Retinal pigment epithelial cell (primary cell): ENCODE measurements around the gene TICAM1.

Experiments
- DNase-seq: peaks from one replicate; pipeline ENCODE4 v3.0.0-alpha.2; 2010; ENCODE audit warnings: low read depth
- H3K4me3 ChIP-seq: 2 replicates; pipeline ENCODE4 v1.5.1; 2011; ENCODE audit warnings: mild to moderate bottlenecking, low read length, control low read depth, moderate library complexity
- TF ChIP-seq, protein P1 (sequence below): conservative IDR thresholded peaks from 2 replicates; pipeline ENCODE4 v1.5.1; 2011; ENCODE audit warnings: low read depth, low read length, control low read depth, inconsistent platforms

TICAM1 gene

DNA sequence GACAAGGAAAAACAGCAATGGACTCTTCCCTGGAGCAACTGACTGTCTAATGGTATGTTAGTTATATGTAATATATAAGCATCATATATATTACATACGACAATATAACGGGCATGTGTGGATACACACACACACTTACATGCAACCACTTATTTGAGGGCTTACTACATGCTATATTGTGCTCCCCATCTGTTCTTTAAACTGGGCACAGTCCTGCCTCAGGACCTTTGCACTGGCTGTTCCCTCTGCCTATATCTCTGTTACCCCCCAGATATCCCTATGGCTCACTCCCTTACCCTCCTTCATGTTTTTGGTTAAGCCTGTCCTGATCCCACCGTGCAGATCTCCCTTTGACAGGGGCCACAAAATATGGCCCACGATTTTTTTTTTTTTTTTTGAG is 10.2 kb downstream of the TICAM1 start:
- H3K4me3 ChIP-seq: no peak overlapping the region
- TF ChIP-seq, protein P1, sequence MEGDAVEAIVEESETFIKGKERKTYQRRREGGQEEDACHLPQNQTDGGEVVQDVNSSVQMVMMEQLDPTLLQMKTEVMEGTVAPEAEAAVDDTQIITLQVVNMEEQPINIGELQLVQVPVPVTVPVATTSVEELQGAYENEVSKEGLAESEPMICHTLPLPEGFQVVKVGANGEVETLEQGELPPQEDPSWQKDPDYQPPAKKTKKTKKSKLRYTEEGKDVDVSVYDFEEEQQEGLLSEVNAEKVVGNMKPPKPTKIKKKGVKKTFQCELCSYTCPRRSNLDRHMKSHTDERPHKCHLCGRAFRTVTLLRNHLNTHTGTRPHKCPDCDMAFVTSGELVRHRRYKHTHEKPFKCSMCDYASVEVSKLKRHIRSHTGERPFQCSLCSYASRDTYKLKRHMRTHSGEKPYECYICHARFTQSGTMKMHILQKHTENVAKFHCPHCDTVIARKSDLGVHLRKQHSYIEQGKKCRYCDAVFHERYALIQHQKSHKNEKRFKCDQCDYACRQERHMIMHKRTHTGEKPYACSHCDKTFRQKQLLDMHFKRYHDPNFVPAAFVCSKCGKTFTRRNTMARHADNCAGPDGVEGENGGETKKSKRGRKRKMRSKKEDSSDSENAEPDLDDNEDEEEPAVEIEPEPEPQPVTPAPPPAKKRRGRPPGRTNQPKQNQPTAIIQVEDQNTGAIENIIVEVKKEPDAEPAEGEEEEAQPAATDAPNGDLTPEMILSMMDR: no peak
- DNase-seq: no peak

DNA sequence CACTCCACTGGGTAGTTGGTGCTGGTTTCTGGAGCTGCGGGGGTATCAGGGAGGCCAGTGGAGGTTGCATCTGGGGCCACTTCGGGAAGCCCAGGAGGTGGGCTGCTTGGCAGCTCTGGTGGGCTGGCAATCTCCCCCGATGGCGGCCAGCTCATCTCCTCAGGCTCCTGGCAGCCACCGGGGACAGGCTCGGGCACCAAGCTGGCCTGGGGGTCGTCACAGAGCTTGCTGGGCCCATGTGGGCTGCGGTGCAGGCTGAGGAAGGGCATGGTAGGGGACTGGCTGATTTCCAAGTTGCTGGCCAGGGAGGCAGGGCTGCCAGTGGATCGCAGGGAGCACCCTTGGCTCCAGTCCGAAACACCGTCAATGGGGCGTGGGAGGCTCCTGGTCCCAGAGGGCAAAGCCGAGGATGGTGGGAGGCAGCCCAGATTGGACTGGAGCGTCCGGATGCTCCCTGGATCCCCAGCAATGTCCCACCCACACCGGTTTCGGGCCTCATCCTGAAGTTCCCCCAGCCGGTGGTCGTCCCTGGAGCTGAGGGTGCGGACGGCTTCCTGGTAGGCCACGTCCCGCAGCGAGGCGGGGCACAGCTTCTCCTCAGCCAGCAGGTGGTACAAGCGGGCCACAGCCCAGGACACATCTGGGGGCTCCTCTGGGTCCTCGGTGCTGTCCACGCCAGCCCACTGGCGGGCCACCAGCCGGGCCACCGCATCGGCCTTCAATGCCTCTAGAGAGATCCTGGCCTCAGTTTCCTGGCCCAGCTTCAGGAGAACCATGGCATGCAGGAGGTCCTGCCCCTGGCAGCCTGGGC is 13.8 kb downstream of the TICAM1 start:
- no peak for DNase-seq
- H3K4me3 ChIP-seq: no peak overlapping the region
- TF ChIP-seq, protein P1: no peak

DNA sequence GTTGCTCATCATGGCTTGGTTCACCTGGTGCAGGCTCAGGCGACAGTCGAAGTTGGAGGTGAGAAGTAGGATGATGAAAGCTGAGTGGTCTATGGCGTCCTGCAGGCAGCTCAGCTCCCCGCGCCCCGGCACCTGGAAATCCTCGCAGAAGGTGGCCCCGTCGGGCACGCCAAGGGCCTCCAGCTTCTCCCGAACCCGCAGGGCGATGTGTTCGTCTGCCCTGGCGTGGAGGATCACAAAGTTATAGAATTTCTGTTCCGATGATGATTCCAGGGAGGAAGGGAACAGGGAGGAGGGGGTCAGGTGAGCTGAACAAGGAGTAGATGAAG is 14.6 kb downstream of the TICAM1 start:
- DNase-seq: no peak
- TF ChIP-seq, protein P1: no peak
- no peak overlapping the region for H3K4me3 ChIP-seq

DNA sequence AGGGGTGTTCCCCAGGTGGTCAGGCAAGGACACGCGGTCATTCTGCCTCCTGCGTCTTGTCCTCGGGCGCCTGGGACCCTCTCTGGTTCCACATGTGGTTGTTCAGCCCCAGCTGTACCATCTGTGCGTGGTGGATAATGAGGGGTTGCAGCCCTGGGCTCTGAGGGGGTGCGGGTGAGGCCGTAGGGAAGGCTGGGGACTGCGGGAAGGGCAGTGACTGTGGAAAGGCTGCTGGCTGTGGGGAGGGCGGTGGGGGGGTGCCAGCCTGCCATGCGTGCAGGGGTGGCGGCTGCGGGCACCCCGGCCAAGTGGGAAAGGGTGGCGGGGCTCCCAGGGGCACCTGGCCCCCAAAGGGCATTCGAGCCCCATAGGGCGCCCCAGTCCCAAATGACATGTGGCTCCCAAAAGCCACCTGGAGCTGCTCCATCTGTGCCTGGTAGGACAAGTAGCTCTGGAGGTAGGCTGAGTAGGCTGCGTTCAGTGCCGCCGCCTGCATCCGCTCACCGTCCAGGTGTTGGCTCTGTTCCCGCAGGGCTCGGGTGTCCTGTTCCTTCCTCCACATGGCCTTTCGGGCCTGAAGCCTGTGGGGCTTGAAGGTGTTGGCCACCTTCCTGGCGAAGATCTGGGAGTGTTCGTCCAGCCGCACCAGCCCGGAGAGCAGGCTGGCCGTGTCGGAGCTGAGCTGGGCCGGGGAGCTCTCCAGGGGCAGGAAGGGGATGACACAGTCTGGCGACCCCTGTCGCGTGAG is 15.1 kb downstream of the TICAM1 start:
- H3K4me3 ChIP-seq: no peak overlapping the region
- no peak for DNase-seq
- TF ChIP-seq, protein P1: no peak

DNA sequence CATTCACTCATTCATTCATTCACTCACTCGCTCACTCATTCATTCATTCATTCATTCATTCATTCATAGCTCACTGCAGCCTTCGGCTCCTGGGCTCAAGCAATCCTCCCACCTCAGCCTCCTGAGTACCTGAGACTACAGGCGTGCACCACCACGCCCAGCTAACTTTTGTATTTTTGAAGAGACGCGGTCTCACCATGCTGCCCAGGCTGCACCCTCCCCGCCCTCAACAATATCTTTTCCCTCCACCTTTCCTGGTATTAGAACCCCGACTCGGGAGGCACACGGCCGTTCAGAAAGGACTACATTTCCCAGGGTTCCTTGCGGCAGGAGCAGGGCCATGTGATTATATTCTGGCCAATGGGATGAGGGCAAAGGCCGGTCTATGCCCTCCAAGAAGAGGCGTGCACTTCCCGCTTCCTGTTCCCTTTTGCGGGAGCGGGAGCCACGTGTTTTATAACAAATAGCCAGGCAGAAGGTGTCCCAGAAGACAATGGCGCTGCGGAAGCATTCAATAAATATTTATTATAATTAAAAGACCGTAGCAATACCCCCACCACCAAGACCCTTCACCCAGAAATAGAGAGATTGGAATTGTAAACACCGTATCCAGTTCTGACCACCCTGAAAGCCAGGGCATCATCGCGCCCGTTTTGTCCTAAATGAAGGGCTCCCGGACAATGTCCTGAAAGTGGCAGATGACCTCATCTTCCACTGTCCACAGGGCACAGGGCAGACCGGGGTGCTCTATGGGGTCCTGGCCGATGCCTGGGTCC is 15.9 kb downstream of the TICAM1 start:
- DNase-seq: peak; percentile 76
- peak overlapping the region; percentile 33 for H3K4me3 ChIP-seq
- TF ChIP-seq, protein P1: no peak

DNA sequence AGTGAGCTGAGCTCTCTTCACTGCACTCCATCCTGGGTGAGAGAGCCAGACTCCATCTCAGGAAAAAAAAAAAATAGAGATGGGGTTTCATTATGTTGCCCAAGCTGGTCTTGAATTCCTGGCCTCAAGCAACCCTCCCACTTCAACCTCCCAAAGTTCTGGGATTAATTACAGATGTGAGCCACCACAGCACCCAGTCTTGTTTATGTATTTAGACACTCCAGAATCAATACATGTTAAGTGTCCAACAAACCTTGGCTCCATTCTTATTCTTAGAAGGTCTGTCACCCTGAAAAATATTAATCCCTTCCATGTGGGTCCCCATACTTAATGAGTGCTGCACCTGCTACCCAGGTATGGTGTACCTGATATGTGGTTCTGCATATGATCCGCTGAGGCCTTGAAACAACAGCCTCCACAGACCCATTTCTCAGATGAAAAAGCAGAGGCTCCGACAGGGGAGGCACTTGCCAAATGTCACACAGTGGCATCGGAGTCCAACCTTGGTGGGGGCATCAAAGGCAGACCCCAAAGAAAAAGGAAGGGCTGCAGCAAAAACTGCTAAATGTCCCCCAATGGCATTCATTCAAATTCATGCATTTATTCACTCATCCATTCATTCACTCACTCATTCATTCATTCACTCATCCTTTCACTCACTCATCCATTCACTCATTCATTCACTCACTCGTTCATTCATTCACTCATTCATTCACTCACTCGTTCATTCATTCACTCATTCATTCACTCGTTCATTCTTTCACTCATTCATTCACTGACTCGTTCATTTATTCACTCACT is 16.7 kb downstream of the TICAM1 start:
- TF ChIP-seq, protein P1: no peak
- no peak overlapping the region for H3K4me3 ChIP-seq
- DNase-seq: no peak
